Activated CD4-positive, alpha-beta T cell treated with anti-CD3 and anti-CD28 coated beads, Interleukin-2, amount 10 ng/mL, durations not matched to agents 24 days and 14 days (primary cell): ENCODE results near the gene PPM1N. TPM values are rescaled to one million over a fixed set of nuclear protein-coding genes. Genes with fewer than 3 reads are reported as not detected.
A peak's percentile ranks its signal among the peaks of the same experiment; 100 is the strongest.
"Not testable (repeated sequence)": the region's sequence is repeated elsewhere in the genome, so short reads cannot be mapped to it uniquely, and the experiment has no call there.

ENCODE experiments used
- DNase-seq: peaks from one replicate; pipeline ENCODE4 v3.0.0; 2022
- H3K27ac Mint-ChIP-seq: one replicate; pipeline ENCODE4 v1.8.0; 2022; ENCODE audit warnings: mild to moderate bottlenecking, mixed read lengths
- H3K27me3 Mint-ChIP-seq: one replicate; pipeline ENCODE4 v1.8.0; 2022; ENCODE audit warnings: mixed read lengths
- H3K36me3 Mint-ChIP-seq: one replicate; pipeline ENCODE4 v1.8.0; 2022; ENCODE audit warnings: low read depth, mild to moderate bottlenecking, mixed read lengths
- H3K4me1 Mint-ChIP-seq: one replicate; pipeline ENCODE4 v1.8.0; 2021; ENCODE audit warnings: mixed read lengths
- H3K4me3 Mint-ChIP-seq: one replicate; pipeline ENCODE4 v1.8.0; 2022; ENCODE audit warnings: mild to moderate bottlenecking, moderate library complexity, mixed read lengths
- H3K9me3 Mint-ChIP-seq: one replicate; pipeline ENCODE4 v1.8.0; 2021; ENCODE audit warnings: mixed read lengths
- intact Hi-C: fragments of 100-400 bp; cut with micrococcal nuclease; formaldehyde crosslinking; loops from one replicate; pipeline ENCODE4 v1.15.1; 2023
- total RNA-seq: library from RNA; stranded (reverse); gene quantifications from 2 replicates; pipeline ENCODE4 v1.2.3, GENCODE V29; 2022

PPM1N gene
- total RNA-seq, 1 donor from 2014 or later, result 1.9 TPM

DNA sequence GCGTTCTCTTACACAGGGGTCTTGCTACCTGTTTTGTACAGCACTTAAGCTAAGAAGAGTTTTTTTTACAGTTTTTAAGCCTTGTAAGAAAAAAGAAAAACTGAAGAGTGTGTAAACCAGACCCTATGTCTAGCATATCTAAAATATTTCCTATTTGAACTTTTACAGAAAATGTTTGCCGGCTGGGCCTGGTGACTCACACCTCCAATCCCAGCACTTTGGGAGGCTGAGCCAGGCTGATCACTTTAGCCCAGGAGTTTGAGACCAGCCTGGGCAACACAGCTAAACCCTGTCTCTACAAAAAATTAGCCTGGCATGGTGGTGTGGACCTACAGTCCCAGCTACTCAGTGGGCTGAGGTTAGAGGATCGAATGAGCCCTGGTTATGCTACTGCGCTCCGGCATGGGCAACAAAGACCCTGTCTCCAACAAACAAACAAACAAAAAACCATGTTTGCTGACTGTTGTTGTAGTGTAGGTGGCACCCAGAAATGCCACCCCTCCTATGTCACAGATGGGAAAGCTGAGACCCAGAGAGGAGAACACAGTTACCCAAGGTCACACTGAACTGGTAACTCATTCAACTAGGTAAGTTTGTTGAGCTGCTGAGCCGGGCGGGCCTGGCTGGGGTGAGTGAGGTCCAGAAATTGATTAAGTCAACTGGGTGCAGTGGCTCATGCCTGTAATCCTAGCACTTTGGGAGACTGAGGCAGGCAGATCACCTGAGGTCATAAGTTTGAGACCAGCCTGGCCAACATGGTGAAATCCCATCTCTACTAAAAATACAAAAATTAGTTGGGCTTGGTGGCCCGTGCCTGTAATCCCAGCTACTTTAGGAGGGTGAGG, 7.1 kb downstream of the PPM1N start:
- intact Hi-C loops, result no loop called here
- H3K4me1 Mint-ChIP-seq, result peaks cover 34% of the 10 kb centered on the region

DNA sequence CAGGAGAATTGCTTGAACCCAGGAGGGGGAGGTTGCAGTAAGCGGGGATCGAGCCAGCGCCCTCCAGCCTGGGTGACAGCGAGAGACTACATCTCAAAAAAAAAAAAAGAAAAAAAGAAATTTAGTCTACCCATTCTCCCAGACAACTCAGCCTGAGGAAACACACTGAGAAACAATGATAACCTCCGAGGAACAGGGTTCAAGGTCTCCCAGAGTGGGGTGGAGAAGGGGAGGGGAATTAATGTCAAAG, 7.7 kb downstream of the PPM1N start:
- peak overlapping the region; percentile 97 for H3K27ac Mint-ChIP-seq

More for the DNA sequence above, 7.1 kb downstream of the PPM1N start:
- no peak for DNase-seq
- peaks cover 15% of the 10 kb centered on the region for H3K36me3 Mint-ChIP-seq
- no peaks in the 10 kb centered on the region for H3K9me3 Mint-ChIP-seq
- peak overlapping the region; percentile 97 for H3K27ac Mint-ChIP-seq
- H3K27me3 Mint-ChIP-seq, result no peaks in the 10 kb centered on the region
- peak overlapping the region; percentile 92 for H3K4me3 Mint-ChIP-seq

DNA sequence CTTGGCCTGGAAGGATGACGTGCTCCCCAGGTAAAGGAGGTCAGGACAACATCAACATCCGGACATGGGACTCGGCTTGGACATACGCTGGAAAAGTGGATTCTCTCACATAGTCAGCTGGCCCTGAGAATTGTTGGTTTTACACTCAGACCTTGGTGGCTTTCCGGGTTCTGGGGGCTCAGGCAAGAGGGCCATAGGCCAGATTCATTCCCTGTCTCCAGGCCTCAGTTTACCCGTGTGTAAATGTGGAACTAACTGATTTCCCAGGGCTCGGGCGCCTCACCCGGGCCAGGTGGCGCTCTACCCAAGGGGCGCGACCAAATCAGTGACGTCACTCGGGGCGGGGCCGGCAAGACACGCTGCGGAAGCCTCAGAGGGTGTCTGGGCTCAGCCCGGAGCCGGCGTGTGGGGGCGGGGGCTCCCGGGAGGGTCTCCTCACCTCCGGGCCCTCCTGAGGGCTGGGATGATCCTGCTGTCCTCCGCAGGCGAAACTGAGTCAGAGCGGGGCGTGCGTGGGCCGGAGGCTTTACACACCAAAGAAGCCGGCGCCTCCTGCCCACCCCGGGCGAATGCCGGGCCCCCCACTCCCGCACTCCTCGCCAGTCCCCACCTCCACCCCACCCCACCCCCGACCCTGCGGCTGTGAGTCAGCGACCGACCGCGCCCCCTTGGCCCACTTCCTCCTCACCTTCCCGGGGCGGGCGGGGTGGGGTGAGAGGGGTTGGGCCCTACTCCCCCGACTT, 8.2 kb downstream of the PPM1N start:
- H3K27me3 Mint-ChIP-seq, result no peaks in the 10 kb centered on the region
- peaks cover 23% of the 10 kb centered on the region for H3K36me3 Mint-ChIP-seq
- H3K9me3 Mint-ChIP-seq, result no peaks in the 10 kb centered on the region
- peak overlapping the region; percentile 92 for H3K4me3 Mint-ChIP-seq
- peak; percentile 99 for DNase-seq
- H3K4me1 Mint-ChIP-seq, result peaks cover 37% of the 10 kb centered on the region
- peak overlapping the region; percentile 97 for H3K27ac Mint-ChIP-seq
- intact Hi-C loops, result loop anchor here (1.0 to 2.0 kb wide), 5 partner anchors 9 to 170 kb away; partner anchors contain the start of gene RTN2

More for the DNA sequence above, 7.7 kb downstream of the PPM1N start:
- peaks cover 18% of the 10 kb centered on the region for H3K36me3 Mint-ChIP-seq
- intact Hi-C loops, result loop anchor here (1.0 to 2.0 kb wide), 5 partner anchors 9 to 171 kb away; partner anchors contain the start of gene RTN2
- peak overlapping the region; percentile 92 for H3K4me3 Mint-ChIP-seq
- no peak for DNase-seq
- H3K9me3 Mint-ChIP-seq, result no peaks in the 10 kb centered on the region
- H3K4me1 Mint-ChIP-seq, result peaks cover 36% of the 10 kb centered on the region
- no peaks in the 10 kb centered on the region for H3K27me3 Mint-ChIP-seq

DNA sequence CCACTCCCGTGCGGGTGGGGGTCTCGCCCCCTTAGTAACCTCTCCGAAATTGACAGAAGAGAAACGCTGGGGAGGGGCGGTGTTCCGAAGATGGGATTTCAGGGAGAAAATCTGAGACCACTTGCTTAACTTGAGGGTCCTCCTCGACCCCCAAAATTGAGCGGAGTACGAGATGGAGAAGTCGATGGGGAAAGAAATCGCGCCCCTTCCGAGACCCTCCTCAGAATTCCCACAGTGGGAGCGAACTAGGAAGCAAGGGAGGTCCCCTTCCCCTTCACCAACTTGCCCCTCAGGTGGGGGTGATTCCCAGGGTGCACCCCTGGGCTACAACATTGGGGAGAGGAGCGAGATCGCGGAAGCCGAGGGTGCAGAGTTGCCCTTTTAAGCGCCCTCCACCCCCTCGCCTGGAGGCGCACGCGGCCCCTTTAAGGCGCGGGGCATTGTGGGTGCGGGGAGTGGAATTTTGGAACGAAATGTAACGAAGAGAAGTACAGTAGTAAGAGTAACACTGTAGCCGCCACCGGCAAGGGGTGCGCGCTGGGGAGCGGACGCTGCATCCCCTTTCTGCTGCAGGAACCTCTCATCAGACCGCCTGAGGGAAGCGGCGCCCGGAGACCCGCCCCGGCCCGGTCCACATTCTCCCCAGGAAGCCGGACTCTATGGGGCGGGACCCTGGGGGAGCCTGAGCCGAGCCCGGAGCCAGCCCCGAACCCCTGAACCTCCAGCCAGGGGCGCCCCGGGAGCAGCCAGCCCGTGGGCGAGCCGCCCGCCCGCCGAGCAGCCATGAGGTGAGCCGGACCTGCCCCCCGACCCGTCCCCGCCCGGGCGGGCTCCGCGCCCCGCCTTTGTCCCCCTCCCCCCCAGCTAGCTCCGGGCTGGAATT, 9.0 kb downstream of the PPM1N start, which contains the start of gene VASP:
TSS of gene VASP (plus strand) at position 491 of the 883 bp plus-strand sequence. CDS start at position 784, 293 bp downstream.
- H3K4me1 Mint-ChIP-seq, result peaks cover 36% of the 10 kb centered on the region
- peak within 1 kb of the TSS; percentile 92 for H3K4me3 Mint-ChIP-seq
- no peaks in the 10 kb centered on the region for H3K27me3 Mint-ChIP-seq
- H3K36me3 Mint-ChIP-seq, result peaks cover 28% of the 10 kb centered on the region
- peak within 1 kb of the TSS; percentile 97 for H3K27ac Mint-ChIP-seq
- intact Hi-C loops, result loop anchor here (1.0 to 2.0 kb wide), 7 partner anchors 10 to 185 kb away; partner anchors contain the start of genes OPA3, QPCTL and RTN2
- no peaks in the 10 kb centered on the region for H3K9me3 Mint-ChIP-seq
- peak; percentile 98 for DNase-seq

DNA sequence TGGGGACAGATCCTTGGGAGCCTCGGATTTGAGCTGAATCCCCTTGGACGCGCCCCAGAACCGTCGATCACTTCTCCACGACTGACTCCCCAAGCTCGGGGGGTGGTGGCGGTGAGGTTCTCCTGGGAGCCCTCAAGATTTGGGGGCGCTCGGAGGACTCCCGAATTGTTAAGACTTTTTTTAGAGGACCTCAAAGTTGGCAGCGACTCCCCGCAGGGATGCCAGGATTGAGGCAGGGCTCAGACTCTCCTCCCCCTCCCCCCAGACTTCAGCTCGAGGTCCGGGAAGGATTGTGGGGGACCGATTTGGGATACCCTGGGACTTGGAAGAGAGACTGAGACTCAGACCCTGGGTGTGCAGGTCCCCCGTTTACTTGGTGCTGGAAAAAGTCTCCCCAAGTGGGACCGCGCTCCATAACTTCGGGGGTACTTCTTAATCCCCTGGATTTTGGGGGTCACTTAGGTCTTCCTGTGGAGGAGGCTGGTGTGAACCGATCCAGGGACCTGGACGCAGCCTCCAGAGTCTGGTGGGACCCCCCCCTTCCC, 9.7 kb downstream of the PPM1N start:
- no peaks in the 10 kb centered on the region for H3K27me3 Mint-ChIP-seq

DNA sequence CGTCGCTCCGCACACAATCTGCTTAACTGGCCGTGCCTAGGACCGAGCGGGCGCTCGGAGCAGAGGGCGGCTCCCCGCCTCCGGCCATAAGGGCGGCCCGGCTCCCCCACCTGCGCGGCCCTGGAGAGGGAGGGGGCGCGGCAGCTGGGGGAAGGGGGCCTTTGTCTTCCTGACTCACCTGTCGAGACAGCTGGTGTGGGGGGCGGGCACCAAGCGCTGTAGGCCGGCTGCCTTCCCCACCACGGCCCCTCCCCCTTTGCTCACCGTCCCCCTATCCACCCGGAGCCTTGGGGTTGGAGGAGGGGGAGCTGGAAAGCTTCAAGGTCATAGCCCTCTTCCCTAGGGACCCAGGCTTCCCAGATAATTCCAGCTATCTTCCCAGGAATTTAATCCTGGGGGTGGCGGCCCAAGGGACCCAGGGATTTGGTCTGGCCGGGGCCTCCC, 10.2 kb downstream of the PPM1N start:
- intact Hi-C loops, result no loop called here
- DNase-seq, result peak; percentile 80
- peaks cover 44% of the 10 kb centered on the region for H3K4me1 Mint-ChIP-seq
- H3K36me3 Mint-ChIP-seq, result peaks cover 33% of the 10 kb centered on the region
- peak overlapping the region; percentile 92 for H3K4me3 Mint-ChIP-seq
- H3K27ac Mint-ChIP-seq, result peak overlapping the region; percentile 84
- H3K27me3 Mint-ChIP-seq, result no peaks in the 10 kb centered on the region
- no peaks in the 10 kb centered on the region for H3K9me3 Mint-ChIP-seq

More for the DNA sequence above, 9.7 kb downstream of the PPM1N start:
- peak; percentile 71 for DNase-seq
- no peaks in the 10 kb centered on the region for H3K9me3 Mint-ChIP-seq
- peaks cover 39% of the 10 kb centered on the region for H3K4me1 Mint-ChIP-seq
- peaks cover 30% of the 10 kb centered on the region for H3K36me3 Mint-ChIP-seq
- intact Hi-C loops, result loop anchor here (1.0 to 2.0 kb wide), 5 partner anchors 15 to 184 kb away; partner anchors contain the start of genes OPA3 and QPCTL
- H3K4me3 Mint-ChIP-seq, result peak overlapping the region; percentile 92
- peak overlapping the region; percentile 45 for H3K27ac Mint-ChIP-seq

DNA sequence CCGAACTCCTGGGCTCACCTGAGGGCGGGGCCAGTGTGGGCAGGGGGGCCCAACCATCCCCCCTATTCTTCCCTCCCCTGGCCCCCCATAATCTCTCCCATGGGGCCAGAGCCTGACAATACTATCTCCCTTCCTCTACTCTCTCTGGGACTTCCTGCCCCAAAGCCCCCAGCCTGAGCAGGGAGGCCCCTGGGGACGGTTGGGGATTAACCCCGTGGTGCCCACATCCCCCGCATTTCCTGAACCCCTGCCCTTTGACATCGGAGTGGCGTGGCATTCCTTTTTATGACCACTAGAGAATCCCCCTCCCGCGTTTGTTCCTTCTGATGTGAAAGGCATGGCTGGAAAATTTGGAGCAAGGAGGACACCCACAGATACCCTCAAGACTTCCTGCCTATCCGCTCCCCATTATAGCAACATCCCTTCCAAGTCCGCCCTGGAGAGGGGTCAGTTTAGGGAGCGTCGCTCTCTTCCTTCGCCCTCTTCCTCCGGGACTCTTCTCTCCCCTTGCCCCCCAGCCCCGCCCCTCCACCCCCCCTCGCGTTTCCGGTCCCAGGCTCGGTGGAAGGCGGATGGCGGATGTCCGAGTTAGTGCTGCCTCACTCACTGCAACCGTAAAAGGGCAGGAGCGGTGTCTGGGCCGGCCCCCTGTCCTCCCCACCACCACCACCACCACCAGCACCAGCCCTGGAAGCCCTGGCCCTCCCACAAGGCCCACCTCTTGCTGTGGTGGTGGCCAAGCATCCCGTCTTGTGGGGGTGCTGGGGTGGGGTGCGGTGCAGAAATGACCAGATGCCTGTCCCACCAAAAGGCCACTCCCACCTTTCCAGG, 10.8 kb downstream of the PPM1N start:
- H3K27ac Mint-ChIP-seq, result peak overlapping the region; percentile 84
- peaks cover 37% of the 10 kb centered on the region for H3K36me3 Mint-ChIP-seq
- intact Hi-C loops, result no loop called here
- peak overlapping the region; percentile 92 for H3K4me3 Mint-ChIP-seq
- no peaks in the 10 kb centered on the region for H3K27me3 Mint-ChIP-seq
- H3K4me1 Mint-ChIP-seq, result peaks cover 47% of the 10 kb centered on the region
- H3K9me3 Mint-ChIP-seq, result no peaks in the 10 kb centered on the region
- peak; percentile 84 for DNase-seq

DNA sequence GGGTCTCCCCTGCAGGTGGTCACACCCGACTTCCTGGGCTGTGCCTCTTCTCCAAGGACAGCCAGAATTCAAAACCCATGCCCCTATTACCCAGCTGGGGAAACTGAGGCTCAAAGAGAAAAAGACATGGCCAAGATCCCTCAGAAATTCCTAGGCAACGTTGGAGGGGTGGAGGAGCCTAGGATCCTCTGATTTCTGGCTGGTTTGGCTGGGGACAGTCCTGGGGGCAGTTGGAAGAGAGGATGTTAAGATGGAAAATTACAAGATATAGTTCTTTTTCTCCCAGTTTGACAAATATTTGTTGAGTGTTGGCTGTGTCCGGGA, 11.4 kb downstream of the PPM1N start:
- H3K27me3 Mint-ChIP-seq, result no peaks in the 10 kb centered on the region
- peaks cover 37% of the 10 kb centered on the region for H3K36me3 Mint-ChIP-seq
- H3K27ac Mint-ChIP-seq, result peak overlapping the region; percentile 78
- no peaks in the 10 kb centered on the region for H3K9me3 Mint-ChIP-seq
- DNase-seq, result no peak
- intact Hi-C loops, result no loop called here
- H3K4me1 Mint-ChIP-seq, result peaks cover 48% of the 10 kb centered on the region
- H3K4me3 Mint-ChIP-seq, result peak overlapping the region; percentile 92

DNA sequence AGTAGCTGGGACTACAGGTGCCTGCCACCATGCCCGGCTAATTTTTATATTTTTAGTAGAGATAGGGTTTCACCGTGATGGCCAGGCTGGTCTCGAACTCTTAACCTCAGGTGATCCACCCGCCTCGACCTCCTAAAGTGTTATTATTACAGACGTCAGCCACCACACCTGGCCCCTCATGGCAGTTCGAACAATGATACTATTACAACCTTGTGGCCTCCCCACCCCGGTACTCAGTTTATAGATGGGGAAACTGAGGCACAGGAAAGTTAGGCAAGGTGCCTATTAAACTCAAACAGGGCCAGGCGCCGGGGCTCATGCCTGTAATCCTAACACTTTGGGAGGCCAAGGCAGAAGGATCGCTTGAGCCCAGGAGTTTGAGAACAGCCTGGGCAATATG, 12.1 kb downstream of the PPM1N start:
- H3K27me3 Mint-ChIP-seq, H3K27ac Mint-ChIP-seq, H3K9me3 Mint-ChIP-seq, DNase-seq, intact Hi-C loops: not testable (repeated sequence)
- Mint-ChIP-seq H3K36me3 (peaks cover 37% of the 10 kb centered on the region), H3K4me1 (peaks cover 50% of the 10 kb centered on the region), H3K4me3 (peak overlapping the region; percentile 92)

DNA sequence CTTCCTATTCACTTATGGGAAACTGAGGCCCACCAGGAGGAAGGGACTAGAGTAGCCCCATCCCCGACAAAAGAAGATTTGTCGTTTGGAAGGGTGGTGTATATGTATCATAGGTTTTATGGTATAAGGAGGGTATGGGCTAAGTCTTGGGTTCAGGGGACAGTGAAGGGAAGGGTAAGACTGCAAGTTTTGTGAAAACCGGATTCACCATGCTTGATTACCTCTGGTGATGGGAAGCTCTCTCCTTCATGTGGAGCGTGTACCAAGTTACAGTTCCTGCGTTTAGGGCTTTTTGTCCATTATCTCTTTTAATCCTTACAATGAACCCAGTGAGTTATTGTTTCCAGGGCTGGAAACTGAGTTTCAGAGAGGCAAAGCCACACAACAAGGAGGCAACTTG, 12.8 kb downstream of the PPM1N start:
- H3K4me3 Mint-ChIP-seq, result peak overlapping the region; percentile 92
- peaks cover 41% of the 10 kb centered on the region for H3K36me3 Mint-ChIP-seq
- intact Hi-C loops, result no loop called here
- peak overlapping the region; percentile 63 for H3K27ac Mint-ChIP-seq
- peaks cover 50% of the 10 kb centered on the region for H3K4me1 Mint-ChIP-seq
- no peaks in the 10 kb centered on the region for H3K9me3 Mint-ChIP-seq
- no peak for DNase-seq
- H3K27me3 Mint-ChIP-seq, result no peaks in the 10 kb centered on the region

DNA sequence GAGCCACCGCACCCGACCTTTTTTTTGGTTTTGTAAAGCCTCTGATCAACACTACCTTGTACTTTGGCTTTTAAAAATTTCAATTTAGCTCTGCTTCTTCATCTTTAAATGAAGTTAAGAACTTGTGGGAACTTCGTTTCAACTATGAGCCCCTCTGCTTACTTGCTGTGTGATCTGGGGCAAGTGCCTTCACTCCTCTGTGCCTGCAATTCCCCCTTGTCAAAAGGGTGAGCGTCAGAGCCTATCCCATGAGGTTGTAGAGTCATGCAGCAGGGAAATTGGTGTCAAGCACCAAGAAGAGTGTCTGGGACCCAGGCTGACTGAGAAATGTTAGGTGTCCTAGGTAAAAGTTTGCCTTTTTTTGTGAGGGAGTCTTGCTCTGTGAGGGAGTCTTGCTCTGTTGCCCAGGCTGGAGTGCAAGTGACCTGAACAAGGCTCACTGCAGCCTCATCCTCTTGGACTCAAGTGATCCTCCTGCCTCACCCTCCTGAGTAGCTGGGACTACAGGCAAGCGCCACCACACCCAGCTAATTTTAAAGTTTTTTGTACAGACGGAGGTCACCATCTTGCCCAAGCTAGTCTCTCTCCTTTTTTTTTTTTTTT, 14.7 kb downstream of the PPM1N start:
- Mint-ChIP-seq H3K4me1 (peaks cover 56% of the 10 kb centered on the region), H3K27me3 (no peaks in the 10 kb centered on the region), H3K27ac (peak overlapping the region; percentile 78), H3K36me3 (peaks cover 49% of the 10 kb centered on the region), H3K9me3 (no peaks in the 10 kb centered on the region), H3K4me3 (peak overlapping the region; percentile 55)
- DNase-seq, result no peak
- intact Hi-C loops, result no loop called here

DNA sequence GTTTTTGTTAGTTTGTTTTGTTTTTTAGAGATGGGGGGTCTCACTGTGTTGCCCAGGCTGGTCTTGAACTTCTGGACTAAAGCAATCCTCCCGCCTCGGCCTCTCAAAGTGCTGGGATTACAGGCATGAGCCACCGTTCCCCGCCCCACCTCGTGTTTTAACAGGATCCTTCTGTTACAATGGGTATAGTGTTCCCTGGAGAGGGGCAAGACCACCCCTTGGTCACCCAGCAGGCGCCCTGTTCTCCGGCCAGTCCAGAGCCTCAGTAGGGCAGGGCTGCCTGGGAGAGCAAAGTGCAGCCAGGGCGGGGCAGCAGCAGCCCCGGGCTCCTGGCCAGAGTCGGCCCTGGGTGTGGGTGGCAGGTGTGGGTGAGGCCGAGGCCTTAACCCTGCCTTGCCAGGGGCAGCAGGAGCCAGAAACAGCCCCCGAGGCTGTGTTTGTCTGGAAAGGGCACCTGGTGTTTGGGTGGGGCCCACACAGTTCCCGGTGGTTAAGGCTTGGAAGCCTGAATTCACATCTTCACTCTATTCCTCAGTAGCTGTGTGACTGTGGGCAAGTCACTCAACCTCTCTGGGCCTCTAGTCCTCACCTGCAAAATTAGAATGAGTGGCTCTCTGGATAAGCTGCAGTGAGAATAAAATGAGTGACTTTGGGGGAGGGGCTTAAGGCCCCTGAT, 16.3 kb downstream of the PPM1N start:
- Mint-ChIP-seq H3K4me3 (peak overlapping the region; percentile 66), H3K4me1 (peaks cover 54% of the 10 kb centered on the region), H3K9me3 (no peaks in the 10 kb centered on the region), H3K36me3 (peaks cover 52% of the 10 kb centered on the region), H3K27me3 (no peaks in the 10 kb centered on the region), H3K27ac (peak overlapping the region; percentile 88)
- no peak for DNase-seq
- intact Hi-C loops, result no loop called here
